Tibial nerve (tissue), 4 donors: Measurements from ENCODE around the gene GALNT4.

ENCODE experiments used
- CTCF ChIP-seq, 5 experiments: fragments of 200-600 bp in 3 of 5; fragments of 450-650 bp in 2 of 5; sonication (generic) in 3 of 5; IDR thresholded peaks; one replicate each; pipeline ENCODE4 v1.5.1; 2016 to 2019; ENCODE audit warnings: antibody characterized with exemption in 5 of 5, mild to moderate bottlenecking in 3 of 5, moderate library complexity in 2 of 5
- EP300 ChIP-seq, 2 donors: sonication (generic); formaldehyde crosslinking; IDR thresholded peaks; one replicate each; pipeline ENCODE4 v1.6.1; 2017; ENCODE audit warnings: antibody characterized with exemption in 2 of 2, mild to moderate bottlenecking in 1 of 2
- POLR2A ChIP-seq, 2 donors: fragments of 450-650 bp; IDR thresholded peaks; one replicate each; pipeline ENCODE4 v1.6.1; 2017; ENCODE audit warnings: antibody characterized with exemption in 2 of 2, mild to moderate bottlenecking in 2 of 2, moderate library complexity in 2 of 2

GRCh38 chr12:89539426-89540223 lies 15.0 kb upstream of the GALNT4 start:
- no peak for TF ChIP-seq POLR2A (IDR thresholded peaks at IDR 0.05)
- TF ChIP-seq CTCF (IDR thresholded peaks at IDR 0.05) = no peak
- TF ChIP-seq EP300 (IDR thresholded peaks at IDR 0.05) = no peak
